Progenitor cell of endocrine pancreas (in vitro differentiated cells): ENCODE measurements around the gene JAM3. TPM values are rescaled to one million over a fixed set of nuclear protein-coding genes. Genes with fewer than 3 reads are reported as not detected.

Experiments
- DNase-seq: peaks from one replicate; pipeline ENCODE4 v3.0.0; 2021; ENCODE audit warnings: low spot score; ENCODE audit not compliant: unreplicated experiment
- H3K27ac Mint-ChIP-seq: 2 replicates; pipeline ENCODE4 v1.8.0; 2021; ENCODE audit warnings: mild to moderate bottlenecking, moderate library complexity, mixed read lengths
- H3K27me3 Mint-ChIP-seq: 2 replicates; pipeline ENCODE4 v1.8.0; 2021; ENCODE audit warnings: mixed read lengths
- H3K36me3 Mint-ChIP-seq: 2 replicates; pipeline ENCODE4 v1.8.0; 2022; ENCODE audit warnings: mixed read lengths; ENCODE audit not compliant: insufficient read depth
- H3K4me1 Mint-ChIP-seq: 2 replicates; pipeline ENCODE4 v1.8.0; 2021; ENCODE audit warnings: low read depth, mixed read lengths
- H3K4me3 Mint-ChIP-seq: 2 replicates; pipeline ENCODE4 v1.8.0; 2021; ENCODE audit warnings: low read depth, mild to moderate bottlenecking, moderate library complexity, mixed read lengths
- H3K9me3 Mint-ChIP-seq: 2 replicates; pipeline ENCODE4 v1.8.0; 2021; ENCODE audit warnings: low read depth, mixed read lengths
- CTCF ChIP-seq: fragments of 200-600 bp; sonication (generic); IDR thresholded peaks from one replicate; pipeline ENCODE4 v1.5.0; 2021; ENCODE audit warnings: antibody characterized with exemption, mild to moderate bottlenecking; ENCODE audit not compliant: unreplicated experiment
- total RNA-seq: library from RNA; stranded (reverse); gene quantifications from 2 replicates; pipeline ENCODE4 v1.2.1, GENCODE V29; 2021

Gene JAM3
- total RNA-seq, 1 donor from 2014 or later, result 37.0 TPM

DNA sequence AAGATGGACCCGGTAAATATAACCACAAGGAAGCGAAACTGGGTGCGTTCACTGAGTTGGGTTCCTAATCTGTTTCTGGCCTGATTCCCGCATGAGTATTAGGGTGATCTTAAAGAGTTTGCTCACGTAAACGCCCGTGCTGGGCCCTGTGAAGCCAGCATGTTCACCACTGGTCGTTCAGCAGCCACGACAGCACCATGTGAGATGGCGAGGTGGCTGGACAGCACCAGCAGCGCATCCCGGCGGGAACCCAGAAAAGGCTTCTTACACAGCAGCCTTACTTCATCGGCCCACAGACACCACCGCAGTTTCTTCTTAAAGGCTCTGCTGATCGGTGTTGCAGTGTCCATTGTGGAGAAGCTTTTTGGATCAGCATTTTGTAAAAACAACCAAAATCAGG lies 80.5 kb downstream of the JAM3 start:
- H3K27me3 Mint-ChIP-seq, result no peaks in the 10 kb centered on the region

GRCh38 chr11:134150195-134150903 lies 81.5 kb downstream of the JAM3 start:
- no peaks in the 10 kb centered on the region for H3K4me1 Mint-ChIP-seq
- no peak for DNase-seq
- H3K36me3 Mint-ChIP-seq, result peaks cover 16% of the 10 kb centered on the region
- no peaks in the 10 kb centered on the region for H3K27me3 Mint-ChIP-seq
- no peak overlapping the region for H3K4me3 Mint-ChIP-seq
- no peak for TF ChIP-seq CTCF
- H3K9me3 Mint-ChIP-seq, result no peaks in the 10 kb centered on the region
- H3K27ac Mint-ChIP-seq, result no peak overlapping the region

More for the DNA sequence above, 80.5 kb downstream of the JAM3 start:
- no peak for DNase-seq
- no peaks in the 10 kb centered on the region for H3K4me1 Mint-ChIP-seq
- TF ChIP-seq CTCF, result no peak
- H3K27ac Mint-ChIP-seq, result no peak overlapping the region
- no peak overlapping the region for H3K4me3 Mint-ChIP-seq
- H3K9me3 Mint-ChIP-seq, result peaks cover 3% of the 10 kb centered on the region
- H3K36me3 Mint-ChIP-seq, result peaks cover 24% of the 10 kb centered on the region

- no peak for DNase-seq
- H3K27me3 Mint-ChIP-seq, result no peaks in the 10 kb centered on the region
- H3K9me3 Mint-ChIP-seq, result no peaks in the 10 kb centered on the region
- H3K27ac Mint-ChIP-seq, result no peak overlapping the region
- peaks cover 17% of the 10 kb centered on the region for H3K36me3 Mint-ChIP-seq
- H3K4me3 Mint-ChIP-seq, result no peak overlapping the region
- TF ChIP-seq CTCF, result no peak
- H3K4me1 Mint-ChIP-seq, result no peaks in the 10 kb centered on the region
Measured at GRCh38 chr11:134151083-134151747, 82.3 kb downstream of the JAM3 start.

- no peaks in the 10 kb centered on the region for H3K9me3 Mint-ChIP-seq
- H3K4me3 Mint-ChIP-seq, result no peak overlapping the region
- no peaks in the 10 kb centered on the region for H3K27me3 Mint-ChIP-seq
- DNase-seq, result no peak
- H3K27ac Mint-ChIP-seq, result no peak overlapping the region
- no peaks in the 10 kb centered on the region for H3K4me1 Mint-ChIP-seq
- H3K36me3 Mint-ChIP-seq, result peaks cover 17% of the 10 kb centered on the region
- no peak for TF ChIP-seq CTCF
Measured at GRCh38 chr11:134152696-134153095, 83.8 kb downstream of the JAM3 start.

DNA sequence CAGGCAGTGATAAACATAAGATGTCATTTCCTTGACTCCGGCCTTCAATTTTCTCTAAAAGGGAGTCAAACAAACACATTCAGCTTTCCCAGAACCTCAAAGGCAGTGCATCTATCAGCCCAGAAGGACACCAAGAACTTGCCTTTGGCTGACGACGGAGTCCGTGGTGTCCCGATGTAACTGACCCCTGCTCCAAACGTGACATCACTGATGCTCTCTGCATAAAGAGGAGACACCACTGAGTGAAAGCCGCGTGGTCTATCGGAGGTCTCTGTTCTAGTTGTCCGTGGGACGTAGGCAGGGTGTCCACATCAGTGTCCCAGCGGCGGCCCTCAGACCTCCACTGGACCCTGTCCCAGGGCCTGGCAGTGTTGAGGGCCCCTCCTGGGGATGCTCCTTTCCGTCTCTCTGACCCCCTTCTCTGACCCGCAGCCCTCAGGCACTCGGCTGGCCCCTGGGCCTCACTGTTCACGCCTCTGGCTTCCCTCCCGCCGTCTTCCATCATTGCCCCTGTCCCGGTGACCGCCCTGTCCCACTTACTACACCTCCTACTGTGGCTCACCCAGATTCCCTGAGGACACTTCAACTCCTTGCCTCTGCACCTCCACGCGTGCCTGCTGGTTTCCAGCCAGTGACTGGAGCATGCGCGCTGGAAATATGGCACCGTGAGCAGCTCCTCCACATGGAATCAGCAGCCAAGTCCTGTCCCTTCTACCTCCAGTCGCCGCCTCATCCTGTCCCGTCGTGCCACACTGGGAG lies 84.5 kb downstream of the JAM3 start:
- no peaks in the 10 kb centered on the region for H3K9me3 Mint-ChIP-seq
- no peak overlapping the region for H3K4me3 Mint-ChIP-seq
- TF ChIP-seq CTCF, result no peak
- H3K27ac Mint-ChIP-seq, result no peak overlapping the region
- DNase-seq, result no peak
- no peaks in the 10 kb centered on the region for H3K4me1 Mint-ChIP-seq
- H3K27me3 Mint-ChIP-seq, result no peaks in the 10 kb centered on the region
- peaks cover 14% of the 10 kb centered on the region for H3K36me3 Mint-ChIP-seq
